ENCODE measurements around the gene SLC37A4. TPM values are rescaled to one million over a fixed set of nuclear protein-coding genes. Genes with fewer than 3 reads are reported as not detected.

Gene SLC37A4
- total and polyA plus RNA-seq, 2 of the 13 experiments (the other 11 are each of a cell fraction or from before 2014, with no cell fraction given), result 43.0 to 56.1 TPM

DNA sequence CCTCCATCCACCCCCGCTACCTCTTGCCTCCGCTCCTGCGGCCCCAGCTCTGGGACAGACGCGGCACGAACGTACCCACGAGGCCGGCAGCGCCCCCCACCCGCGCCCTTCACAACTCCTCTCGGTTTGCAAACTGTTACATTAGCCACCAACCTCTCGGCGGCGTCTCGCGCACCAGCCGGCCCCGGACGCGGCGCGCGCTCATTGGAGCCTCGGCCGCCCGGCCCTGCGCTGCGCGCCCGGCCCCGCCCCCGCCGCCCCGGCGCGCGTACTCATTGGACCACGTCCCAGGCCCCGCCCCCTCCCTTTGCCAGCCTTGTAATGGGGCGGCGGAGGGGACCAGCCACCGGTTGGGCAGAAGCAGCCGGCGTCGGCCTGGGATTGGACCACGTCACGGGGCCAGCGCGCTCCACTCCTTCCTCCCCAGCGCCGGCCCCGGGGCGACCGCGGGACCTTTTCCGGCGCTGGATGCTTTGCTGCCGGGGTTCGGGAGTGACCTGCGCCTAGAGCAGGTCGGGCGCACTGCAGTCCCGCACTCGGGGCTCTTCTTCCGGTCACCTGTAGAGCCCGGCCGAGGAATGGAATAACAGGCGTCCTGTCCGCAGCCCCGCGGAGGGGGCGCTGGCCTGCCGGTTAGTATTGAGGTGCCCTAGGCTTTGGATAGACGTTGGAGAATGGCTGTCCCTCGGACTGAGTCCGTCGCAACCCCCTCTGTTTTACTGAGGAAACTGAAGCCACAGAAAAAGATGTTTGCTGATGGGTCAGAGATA, 26.5 kb upstream of the SLC37A4 start, which contains the start of gene HYOU1 (continued):
- TF ChIP-seq ARID4A (CRISPR knock-in tag; IDR thresholded peaks at IDR 0.05; ENCODE audit: borderline replicate concordance) (peak; percentile 90; the same call in 1 of the 2 replicates), U2AF2 (IDR thresholded peaks at IDR 0.05; ENCODE audit: low read depth, low read length) (no peak), EP300 (IDR thresholded peaks at IDR 0.05; ENCODE audit: low read depth in 2 of 2, low read length in 2 of 2) (no peak), EP300 (CRISPR knock-in tag; IDR thresholded peaks at IDR 0.05; ENCODE audit: borderline replicate concordance) (peak; percentile 32; the same call in 1 of the 2 replicates), PLRG1 (conservative IDR thresholded peaks at IDR 0.05) (no peak), ZNF597 (CRISPR knock-in tag; IDR thresholded peaks at IDR 0.05) (no peak), ZBTB8A (CRISPR knock-in tag; IDR thresholded peaks at IDR 0.05; ENCODE audit: borderline replicate concordance, low read depth) (no peak), MAFK (conservative IDR thresholded peaks at IDR 0.05 in 1 of 2, IDR thresholded peaks at IDR 0.05 in 1 of 2; ENCODE audit: low read length in 2 of 2) (no peak), ZNF839 (CRISPR knock-in tag; IDR thresholded peaks at IDR 0.05; ENCODE audit: borderline replicate concordance) (no peak), SP1 (IDR thresholded peaks at IDR 0.05) (no peak), SP1 (CRISPR knock-in tag; IDR thresholded peaks at IDR 0.05) (peak; percentile 60; the same call in 1 of the 2 replicates), ZNF383 (CRISPR knock-in tag; IDR thresholded peaks at IDR 0.05; ENCODE audit: borderline replicate concordance) (no peak), HNF4G (IDR thresholded peaks at IDR 0.05; ENCODE audit: borderline replicate concordance, low read depth, low read length) (no peak), HNF4G (CRISPR knock-in tag; IDR thresholded peaks at IDR 0.05; ENCODE audit: borderline replicate concordance, low read depth) (no peak), ZNF263 (CRISPR knock-in tag; IDR thresholded peaks at IDR 0.05) (peak; percentile 51; the same call in 1 of the 2 replicates), DNMT3B (CRISPR knock-in tag; conservative IDR thresholded peaks at IDR 0.05) (no peak), ETV5 (CRISPR knock-in tag; IDR thresholded peaks at IDR 0.05; ENCODE audit: borderline replicate concordance) (peak; percentile 90)
- TF ChIP-seq, protein P1, sequence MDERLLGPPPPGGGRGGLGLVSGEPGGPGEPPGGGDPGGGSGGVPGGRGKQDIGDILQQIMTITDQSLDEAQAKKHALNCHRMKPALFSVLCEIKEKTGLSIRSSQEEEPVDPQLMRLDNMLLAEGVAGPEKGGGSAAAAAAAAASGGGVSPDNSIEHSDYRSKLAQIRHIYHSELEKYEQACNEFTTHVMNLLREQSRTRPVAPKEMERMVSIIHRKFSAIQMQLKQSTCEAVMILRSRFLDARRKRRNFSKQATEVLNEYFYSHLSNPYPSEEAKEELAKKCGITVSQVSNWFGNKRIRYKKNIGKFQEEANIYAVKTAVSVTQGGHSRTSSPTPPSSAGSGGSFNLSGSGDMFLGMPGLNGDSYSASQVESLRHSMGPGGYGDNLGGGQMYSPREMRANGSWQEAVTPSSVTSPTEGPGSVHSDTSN (CRISPR knock-in tag; IDR thresholded peaks at IDR 0.05), result no peak
- TF ChIP-seq, protein P2, sequence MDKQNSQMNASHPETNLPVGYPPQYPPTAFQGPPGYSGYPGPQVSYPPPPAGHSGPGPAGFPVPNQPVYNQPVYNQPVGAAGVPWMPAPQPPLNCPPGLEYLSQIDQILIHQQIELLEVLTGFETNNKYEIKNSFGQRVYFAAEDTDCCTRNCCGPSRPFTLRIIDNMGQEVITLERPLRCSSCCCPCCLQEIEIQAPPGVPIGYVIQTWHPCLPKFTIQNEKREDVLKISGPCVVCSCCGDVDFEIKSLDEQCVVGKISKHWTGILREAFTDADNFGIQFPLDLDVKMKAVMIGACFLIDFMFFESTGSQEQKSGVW (CRISPR knock-in tag; IDR thresholded peaks at IDR 0.05; ENCODE audit: borderline replicate concordance), result no peak

All from HepG2 (cell line).